GM23338 (cell line): ENCODE measurements around the gene FBXW8. TPM values are rescaled to one million over a fixed set of nuclear protein-coding genes. Genes with fewer than 3 reads are reported as not detected.

Experiments used
- ATAC-seq: fragments of 200-7000 bp; cut with Tn5 transposase; 3 replicates; pipeline ENCODE4 v1.9.1; 2020
- DNase-seq: peaks from one replicate; pipeline ENCODE4 v3.0.0-alpha.2; 2015; ENCODE audit warnings: low spot score
- H2AFZ ChIP-seq: fragments of 200-600 bp; sonication (generic); 2 replicates; pipeline ENCODE4 v1.8.0; 2016; ENCODE audit warnings: antibody characterized with exemption, mild to moderate bottlenecking, moderate library complexity
- H3F3A ChIP-seq: fragments of 200-600 bp; sonication (generic); replicated peaks from 2 replicates; pipeline ENCODE4 v1.8.0; 2017; ENCODE audit warnings: antibody characterized with exemption, mixed run types, low read depth
- H3K27ac ChIP-seq: fragments of 200-600 bp; sonication (generic); 2 replicates; pipeline ENCODE4 v1.6.1; 2016; ENCODE audit warnings: low read depth
- H3K27me3 ChIP-seq: fragments of 200-600 bp; sonication (generic); 2 replicates; pipeline ENCODE4 v1.8.0; 2016; ENCODE audit warnings: mild to moderate bottlenecking, mixed run types, moderate library complexity; ENCODE audit not compliant: insufficient read depth
- H3K36me3 ChIP-seq: fragments of 200-600 bp; sonication (generic); 2 replicates; pipeline ENCODE4 v1.8.0; 2016; ENCODE audit warnings: mild to moderate bottlenecking; ENCODE audit not compliant: insufficient read depth
- H3K4me1 ChIP-seq: fragments of 200-600 bp; sonication (generic); 2 replicates; pipeline ENCODE4 v1.8.0; 2016; ENCODE audit warnings: mild to moderate bottlenecking, moderate library complexity; ENCODE audit not compliant: insufficient read depth
- H3K4me2 ChIP-seq: fragments of 200-600 bp; sonication (generic); 2 replicates; pipeline ENCODE4 v1.7.1; 2017; ENCODE audit warnings: mixed run types
- H3K4me3 ChIP-seq: fragments of 200-600 bp; sonication (generic); 2 replicates; pipeline ENCODE4 v1.6.1; 2016; ENCODE audit warnings: mixed run types
- H3K79me2 ChIP-seq: fragments of 200-600 bp; sonication (generic); replicated peaks from 2 replicates; pipeline ENCODE4 v1.8.0; 2017; ENCODE audit warnings: mild to moderate bottlenecking; ENCODE audit not compliant: insufficient read depth
- H3K9me2 ChIP-seq: fragments of 200-600 bp; sonication (generic); 2 replicates; pipeline ENCODE4 v1.8.0; 2017; ENCODE audit not compliant: insufficient read depth
- H4K20me1 ChIP-seq: fragments of 200-600 bp; sonication (generic); replicated peaks from 2 replicates; pipeline ENCODE4 v1.8.0; 2017; ENCODE audit warnings: mild to moderate bottlenecking; ENCODE audit not compliant: insufficient read depth
- H3K27ac Mint-ChIP-seq: 2 replicates; pipeline ENCODE4 v1.8.0; 2020; ENCODE audit warnings: inconsistent platforms, mild to moderate bottlenecking, moderate library complexity, mixed read lengths
- H3K27me3 Mint-ChIP-seq: 3 replicates; pipeline ENCODE4 v1.8.0; 2022; ENCODE audit warnings: low read depth, mild to moderate bottlenecking, moderate library complexity, mixed read lengths, inconsistent platforms; ENCODE audit not compliant: insufficient read depth, poor library complexity
- H3K36me3 Mint-ChIP-seq: 3 replicates; pipeline ENCODE4 v1.8.0; 2021; ENCODE audit warnings: low read depth, mild to moderate bottlenecking, inconsistent platforms, moderate library complexity, mixed read lengths
- H3K4me1 Mint-ChIP-seq: 3 replicates; pipeline ENCODE4 v1.8.0; 2020; ENCODE audit warnings: mild to moderate bottlenecking, inconsistent platforms, mixed read lengths
- H3K4me3 Mint-ChIP-seq: 3 replicates; pipeline ENCODE4 v1.8.0; 2021; ENCODE audit warnings: moderate library complexity, mild to moderate bottlenecking, inconsistent platforms, mixed read lengths
- H3K9me3 Mint-ChIP-seq: 3 replicates; pipeline ENCODE4 v1.8.0; 2020; ENCODE audit warnings: moderate library complexity, mild to moderate bottlenecking, inconsistent platforms, mixed read lengths
- POLR2AphosphoS5 ChIP-seq: IDR thresholded peaks from 2 replicates; pipeline ENCODE4 v1.6.1; 2016; ENCODE audit warnings: antibody characterized with exemption, low read depth
- ZNF114 ChIP-seq: fragments of 250-450 bp; sonication (Bioruptor Pico); IDR thresholded peaks from 2 replicates; pipeline ENCODE4 v1.5.0; 2020; ENCODE audit warnings: mild to moderate bottlenecking, moderate library complexity
- ZNF331 ChIP-seq: fragments of 250-450 bp; sonication (Bioruptor Pico); IDR thresholded peaks from 2 replicates; pipeline ENCODE4 v1.5.0; 2020; ENCODE audit warnings: low read depth, mild to moderate bottlenecking, moderate library complexity
- polyA plus RNA-seq: library from polyadenylated mRNA; unstranded; fragments of >200 nt; fragmentation: Nextera tagmentation; extraction: Ambion mirVana; gene quantifications from 2 replicates; pipeline ENCODE4 v1.2.1, GENCODE V29; 2016
- total RNA-seq: library from RNA; depleted of rRNA; stranded (reverse); fragments of >200 nt; shearing (Covaris generic); gene quantifications from 2 replicates; pipeline ENCODE4 v1.2.3, GENCODE V29; 2014
- TF ChIP-seq, protein P1 (sequence below): fragments of 250-450 bp; sonication (Bioruptor Pico); IDR thresholded peaks from 2 replicates; pipeline ENCODE4 v1.5.0; 2020; ENCODE audit warnings: mild to moderate bottlenecking, moderate library complexity

FBXW8 gene
- total and polyA plus RNA-seq, 2 experiments from 2014 or later = 4.6 to 13.9 TPM

DNA sequence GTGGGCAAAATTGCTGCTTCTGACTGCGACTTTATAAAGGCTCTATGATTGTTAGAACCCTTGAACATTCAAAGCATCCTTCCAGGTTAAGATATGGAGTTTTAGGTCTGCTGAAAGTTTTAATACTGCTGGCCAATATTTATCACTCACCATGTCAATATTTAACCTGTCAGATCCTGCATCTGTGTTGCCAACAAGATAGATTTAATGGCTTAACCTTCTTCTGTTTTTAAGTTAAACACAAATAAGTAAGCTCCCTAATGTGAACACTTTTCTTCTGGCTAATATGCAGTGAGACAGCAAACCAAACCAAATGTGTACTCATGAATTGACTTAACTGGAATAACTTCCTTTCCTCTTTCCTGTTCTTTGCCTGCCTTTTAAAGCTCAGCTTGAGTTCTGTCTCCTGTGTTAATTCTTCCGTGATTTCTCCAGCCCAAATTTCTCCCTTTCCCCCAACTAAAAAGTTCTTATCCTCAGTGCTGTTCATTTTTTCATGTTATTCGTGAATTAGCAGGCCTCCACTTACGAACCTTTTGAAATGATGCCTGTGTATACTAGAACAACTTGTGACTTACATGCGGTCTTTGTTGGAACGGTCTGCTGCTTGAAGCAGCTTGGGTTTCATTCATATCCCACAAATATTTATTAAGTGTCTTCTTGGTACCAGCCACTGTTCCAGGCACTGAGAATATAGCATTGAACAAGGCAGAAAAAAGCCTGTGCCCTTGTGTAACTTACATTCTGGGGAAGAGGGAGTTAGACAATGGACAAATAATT, 9.1 kb downstream of the FBXW8 start:
- H3K27ac Mint-ChIP-seq = peak overlapping the region; percentile 3; the same call in 1 of the 2 replicates
- H3K27me3 ChIP-seq = no peaks in the 10 kb centered on the region
- no peak overlapping the region for H2AFZ ChIP-seq
- peaks cover 3% of the 10 kb centered on the region; the same call in 1 of the 2 replicates for H4K20me1 ChIP-seq
- H3K79me2 ChIP-seq = peaks cover 16% of the 10 kb centered on the region
- no peaks in the 10 kb centered on the region for H3K36me3 ChIP-seq
- H3K4me1 Mint-ChIP-seq = peaks cover 26% of the 10 kb centered on the region
- H3F3A ChIP-seq = 0 out of 2 replicates have a peak, but pooled peaks cover 4% of the 10 kb centered on the region
- no peak overlapping the region for H3K4me3 Mint-ChIP-seq
- DNase-seq (no peak), ATAC-seq (no peak)
- peak overlapping the region; percentile 20; the same call in 1 of the 2 replicates for H3K27ac ChIP-seq
- H3K4me3 ChIP-seq = no peak overlapping the region
- H3K27me3 Mint-ChIP-seq = no peaks in the 10 kb centered on the region
- no peak for TF ChIP-seq ZNF331 (CRISPR knock-in tag)
- TF ChIP-seq, protein P1, sequence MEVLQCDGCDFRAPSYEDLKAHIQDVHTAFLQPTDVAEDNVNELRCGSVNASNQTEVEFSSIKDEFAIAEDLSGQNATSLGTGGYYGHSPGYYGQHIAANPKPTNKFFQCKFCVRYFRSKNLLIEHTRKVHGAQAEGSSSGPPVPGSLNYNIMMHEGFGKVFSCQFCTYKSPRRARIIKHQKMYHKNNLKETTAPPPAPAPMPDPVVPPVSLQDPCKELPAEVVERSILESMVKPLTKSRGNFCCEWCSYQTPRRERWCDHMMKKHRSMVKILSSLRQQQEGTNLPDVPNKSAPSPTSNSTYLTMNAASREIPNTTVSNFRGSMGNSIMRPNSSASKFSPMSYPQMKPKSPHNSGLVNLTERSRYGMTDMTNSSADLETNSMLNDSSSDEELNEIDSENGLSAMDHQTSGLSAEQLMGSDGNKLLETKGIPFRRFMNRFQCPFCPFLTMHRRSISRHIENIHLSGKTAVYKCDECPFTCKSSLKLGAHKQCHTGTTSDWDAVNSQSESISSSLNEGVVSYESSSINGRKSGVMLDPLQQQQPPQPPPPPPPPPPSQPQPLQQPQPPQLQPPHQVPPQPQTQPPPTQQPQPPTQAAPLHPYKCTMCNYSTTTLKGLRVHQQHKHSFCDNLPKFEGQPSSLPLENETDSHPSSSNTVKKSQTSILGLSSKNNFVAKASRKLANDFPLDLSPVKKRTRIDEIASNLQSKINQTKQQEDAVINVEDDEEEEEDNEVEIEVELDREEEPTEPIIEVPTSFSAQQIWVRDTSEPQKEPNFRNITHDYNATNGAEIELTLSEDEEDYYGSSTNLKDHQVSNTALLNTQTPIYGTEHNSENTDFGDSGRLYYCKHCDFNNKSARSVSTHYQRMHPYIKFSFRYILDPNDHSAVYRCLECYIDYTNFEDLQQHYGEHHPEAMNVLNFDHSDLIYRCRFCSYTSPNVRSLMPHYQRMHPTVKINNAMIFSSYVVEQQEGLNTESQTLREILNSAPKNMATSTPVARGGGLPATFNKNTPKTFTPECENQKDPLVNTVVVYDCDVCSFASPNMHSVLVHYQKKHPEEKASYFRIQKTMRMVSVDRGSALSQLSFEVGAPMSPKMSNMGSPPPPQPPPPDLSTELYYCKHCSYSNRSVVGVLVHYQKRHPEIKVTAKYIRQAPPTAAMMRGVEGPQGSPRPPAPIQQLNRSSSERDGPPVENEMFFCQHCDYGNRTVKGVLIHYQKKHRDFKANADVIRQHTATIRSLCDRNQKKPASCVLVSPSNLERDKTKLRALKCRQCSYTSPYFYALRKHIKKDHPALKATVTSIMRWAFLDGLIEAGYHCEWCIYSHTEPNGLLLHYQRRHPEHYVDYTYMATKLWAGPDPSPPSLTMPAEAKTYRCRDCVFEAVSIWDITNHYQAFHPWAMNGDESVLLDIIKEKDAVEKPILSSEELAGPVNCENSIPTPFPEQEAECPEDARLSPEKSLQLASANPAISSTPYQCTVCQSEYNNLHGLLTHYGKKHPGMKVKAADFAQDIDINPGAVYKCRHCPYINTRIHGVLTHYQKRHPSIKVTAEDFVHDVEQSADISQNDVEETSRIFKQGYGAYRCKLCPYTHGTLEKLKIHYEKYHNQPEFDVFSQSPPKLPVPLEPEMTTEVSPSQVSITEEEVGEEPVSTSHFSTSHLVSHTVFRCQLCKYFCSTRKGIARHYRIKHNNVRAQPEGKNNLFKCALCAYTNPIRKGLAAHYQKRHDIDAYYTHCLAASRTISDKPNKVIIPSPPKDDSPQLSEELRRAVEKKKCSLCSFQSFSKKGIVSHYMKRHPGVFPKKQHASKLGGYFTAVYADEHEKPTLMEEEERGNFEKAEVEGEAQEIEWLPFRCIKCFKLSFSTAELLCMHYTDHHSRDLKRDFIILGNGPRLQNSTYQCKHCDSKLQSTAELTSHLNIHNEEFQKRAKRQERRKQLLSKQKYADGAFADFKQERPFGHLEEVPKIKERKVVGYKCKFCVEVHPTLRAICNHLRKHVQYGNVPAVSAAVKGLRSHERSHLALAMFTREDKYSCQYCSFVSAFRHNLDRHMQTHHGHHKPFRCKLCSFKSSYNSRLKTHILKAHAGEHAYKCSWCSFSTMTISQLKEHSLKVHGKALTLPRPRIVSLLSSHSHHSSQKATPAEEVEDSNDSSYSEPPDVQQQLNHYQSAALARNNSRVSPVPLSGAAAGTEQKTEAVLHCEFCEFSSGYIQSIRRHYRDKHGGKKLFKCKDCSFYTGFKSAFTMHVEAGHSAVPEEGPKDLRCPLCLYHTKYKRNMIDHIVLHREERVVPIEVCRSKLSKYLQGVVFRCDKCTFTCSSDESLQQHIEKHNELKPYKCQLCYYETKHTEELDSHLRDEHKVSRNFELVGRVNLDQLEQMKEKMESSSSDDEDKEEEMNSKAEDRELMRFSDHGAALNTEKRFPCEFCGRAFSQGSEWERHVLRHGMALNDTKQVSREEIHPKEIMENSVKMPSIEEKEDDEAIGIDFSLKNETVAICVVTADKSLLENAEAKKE (CRISPR knock-in tag) = no peak
- peaks cover 13% of the 10 kb centered on the region; the same call in 2 of the 3 replicates for H3K36me3 Mint-ChIP-seq
- H3K4me2 ChIP-seq = no peak overlapping the region
- H3K9me3 Mint-ChIP-seq = no peaks in the 10 kb centered on the region
- H3K4me1 ChIP-seq = peaks cover 6% of the 10 kb centered on the region; the same call in 1 of the 2 replicates
- H3K9me2 ChIP-seq = no peaks in the 10 kb centered on the region

DNA sequence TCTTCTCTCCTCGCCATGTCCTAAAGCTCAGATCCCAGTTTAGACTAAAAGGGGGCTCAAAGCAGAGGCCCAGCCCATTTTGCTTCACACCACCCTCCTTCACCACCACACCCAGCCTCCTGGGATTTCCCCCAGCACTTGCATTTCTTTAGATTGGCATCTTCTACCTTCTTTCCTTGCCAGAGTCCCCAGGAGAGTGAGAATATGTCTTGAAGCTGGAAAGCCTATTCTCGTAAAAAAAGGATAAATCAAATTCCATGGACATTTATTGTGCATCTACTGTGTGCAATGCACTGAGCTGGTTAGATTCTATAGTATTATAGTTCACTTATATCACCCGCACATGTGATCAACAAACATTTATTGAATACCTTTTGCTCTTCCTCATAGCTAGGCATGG, 10.2 kb downstream of the FBXW8 start:
- H3K4me3 Mint-ChIP-seq = no peak overlapping the region
- Histone ChIP-seq H3K9me2 (no peaks in the 10 kb centered on the region), H3K79me2 (peaks cover 19% of the 10 kb centered on the region), H2AFZ (no peak overlapping the region), H3K4me2 (0 out of 2 replicates have a peak overlapping the region, but pooled peaks have one; percentile 53), H3K4me3 (no peak overlapping the region), H4K20me1 (peaks cover 3% of the 10 kb centered on the region; the same call in 1 of the 2 replicates), H3K27me3 (no peaks in the 10 kb centered on the region), H3K4me1 (peaks cover 6% of the 10 kb centered on the region; the same call in 1 of the 2 replicates), H3F3A (0 out of 2 replicates have a peak, but pooled peaks cover 4% of the 10 kb centered on the region), H3K27ac (no peak overlapping the region), H3K36me3 (no peaks in the 10 kb centered on the region)
- no peaks in the 10 kb centered on the region for H3K9me3 Mint-ChIP-seq
- ATAC-seq (peak; percentile 29), DNase-seq (no peak)
- H3K27ac Mint-ChIP-seq = peak overlapping the region; percentile 9; the same call in 1 of the 2 replicates
- peaks cover 5% of the 10 kb centered on the region; the same call in 1 of the 3 replicates for H3K36me3 Mint-ChIP-seq
- peaks cover 33% of the 10 kb centered on the region for H3K4me1 Mint-ChIP-seq
- H3K27me3 Mint-ChIP-seq = no peaks in the 10 kb centered on the region
- TF ChIP-seq, protein P1 (CRISPR knock-in tag) = no peak
- TF ChIP-seq ZNF114 (CRISPR knock-in tag) (no peak), POLR2AphosphoS5 (no peak)
